PC-3 (cell line): Measurements from ENCODE around the gene GNPDA1. TPM values are rescaled to one million over a fixed set of nuclear protein-coding genes. Genes with fewer than 3 reads are reported as not detected.

Experiments
- ATAC-seq: fragments of 200-7000 bp; cut with Tn5 transposase; 2 replicates; pipeline ENCODE4 v1.9.1; 2020; ENCODE audit warnings: mild to moderate bottlenecking, moderate library complexity
- BruUV-seq: library from RNA; stranded (reverse); fragments of 400-500 nt; replicated peaks from 2 replicates; lab custom pipeline; 2021; lab: Mats Ljungman, UMichigan
- CTCF ChIA-PET: fragments of 300-600 bp; sonication (Branson Sonifier 250); formaldehyde crosslinking; loops from one replicate; lab custom pipeline; 2022; ENCODE audit warnings: antibody characterized with exemption; lab: Charles Lee
- POLR2A ChIA-PET: fragments of 300-600 bp; sonication (Branson Sonifier 250); formaldehyde crosslinking; loops from one replicate; lab custom pipeline; 2022; ENCODE audit warnings: antibody characterized with exemption; ENCODE audit not compliant: unreplicated experiment; lab: Charles Lee
- DNase-seq: peaks from one replicate; pipeline ENCODE4 v3.0.0-alpha.2; 2015
- H2AFZ ChIP-seq: fragments of 300-600 bp; sonication (generic); 2 replicates; pipeline ENCODE4 v1.6.0; 2016; ENCODE audit warnings: antibody characterized with exemption, low read length
- H3F3A ChIP-seq: fragments of 300-600 bp; sonication (generic); one replicate; pipeline ENCODE4 v1.6.0; 2017; ENCODE audit warnings: antibody characterized with exemption, low read length, control low read depth, mild to moderate bottlenecking; ENCODE audit not compliant: unreplicated experiment
- H3K27ac ChIP-seq: fragments of 300-600 bp; sonication (generic); 2 replicates; pipeline ENCODE4 v1.5.1; 2016; ENCODE audit warnings: mild to moderate bottlenecking, low read length
- H3K27me3 ChIP-seq: fragments of 300-600 bp; sonication (generic); 2 replicates; pipeline ENCODE4 v1.6.1; 2016; ENCODE audit warnings: low read length, mixed read lengths
- H3K36me3 ChIP-seq: fragments of 300-600 bp; sonication (generic); 2 replicates; pipeline ENCODE4 v1.6.1; 2016; ENCODE audit warnings: low read depth, mixed run types, low read length, mixed read lengths
- H3K4me1 ChIP-seq: fragments of 300-600 bp; sonication (generic); 2 replicates; pipeline ENCODE4 v1.5.1; 2016; ENCODE audit warnings: low read length; ENCODE audit not compliant: insufficient read depth
- H3K4me2 ChIP-seq: fragments of 300-600 bp; sonication (generic); 2 replicates; pipeline ENCODE4 v1.6.0; 2016; ENCODE audit warnings: low read length
- H3K4me3 ChIP-seq: fragments of 300-600 bp; sonication (generic); 2 replicates; pipeline ENCODE4 v1.5.1; 2016; ENCODE audit warnings: mild to moderate bottlenecking, low read length, mixed read lengths
- H3K79me2 ChIP-seq: fragments of 300-600 bp; sonication (generic); 2 replicates; pipeline ENCODE4 v1.6.1; 2017; ENCODE audit warnings: low read length, mixed read lengths
- H3K9ac ChIP-seq: fragments of 300-600 bp; sonication (generic); 2 replicates; pipeline ENCODE4 v1.6.0; 2016; ENCODE audit warnings: mild to moderate bottlenecking, low read length
- H3K9me2 ChIP-seq: fragments of 300-600 bp; sonication (generic); replicated peaks from 2 replicates; pipeline ENCODE4 v1.6.1; 2016; ENCODE audit warnings: mixed run types, low read length, mixed read lengths
- H3K9me3 ChIP-seq: fragments of 300-600 bp; sonication (generic); 2 replicates; pipeline ENCODE4 v1.6.1; 2016; ENCODE audit warnings: low read length, mixed read lengths
- H4K20me1 ChIP-seq: fragments of 300-600 bp; sonication (generic); 2 replicates; pipeline ENCODE4 v1.6.1; 2016; ENCODE audit warnings: low read length, mixed read lengths
- CTCF ChIP-seq: fragments of 300-600 bp; sonication (generic); conservative IDR thresholded peaks from 2 replicates; pipeline ENCODE4 v1.5.1; 2017; ENCODE audit warnings: antibody characterized with exemption, low read depth, mild to moderate bottlenecking, low read length
- EZH2 ChIP-seq: fragments of 300-600 bp; sonication (generic); IDR thresholded peaks from one replicate; pipeline ENCODE4 v1.6.1; 2017; ENCODE audit warnings: antibody characterized with exemption, mild to moderate bottlenecking, low read length; ENCODE audit not compliant: unreplicated experiment
- EZH2phosphoT487 ChIP-seq: fragments of 300-600 bp; sonication (generic); IDR thresholded peaks from 2 replicates; pipeline ENCODE4 v1.6.1; 2018; ENCODE audit warnings: mild to moderate bottlenecking, antibody characterized with exemption, low read length, borderline replicate concordance
- intact Hi-C: fragments of 100-400 bp; cut with micrococcal nuclease; formaldehyde crosslinking; loops from 2 replicates; pipeline ENCODE4 v1.9.0; 2023
- total RNA-seq: library from RNA; depleted of rRNA; stranded (reverse); fragments of >200 nt; gene quantifications from 2 replicates; pipeline ENCODE4 v1.2.3, GENCODE V29; 2014

The GNPDA1 gene
- total RNA-seq, 1 experiment from 2014 or later, result 34.7 TPM

DNA sequence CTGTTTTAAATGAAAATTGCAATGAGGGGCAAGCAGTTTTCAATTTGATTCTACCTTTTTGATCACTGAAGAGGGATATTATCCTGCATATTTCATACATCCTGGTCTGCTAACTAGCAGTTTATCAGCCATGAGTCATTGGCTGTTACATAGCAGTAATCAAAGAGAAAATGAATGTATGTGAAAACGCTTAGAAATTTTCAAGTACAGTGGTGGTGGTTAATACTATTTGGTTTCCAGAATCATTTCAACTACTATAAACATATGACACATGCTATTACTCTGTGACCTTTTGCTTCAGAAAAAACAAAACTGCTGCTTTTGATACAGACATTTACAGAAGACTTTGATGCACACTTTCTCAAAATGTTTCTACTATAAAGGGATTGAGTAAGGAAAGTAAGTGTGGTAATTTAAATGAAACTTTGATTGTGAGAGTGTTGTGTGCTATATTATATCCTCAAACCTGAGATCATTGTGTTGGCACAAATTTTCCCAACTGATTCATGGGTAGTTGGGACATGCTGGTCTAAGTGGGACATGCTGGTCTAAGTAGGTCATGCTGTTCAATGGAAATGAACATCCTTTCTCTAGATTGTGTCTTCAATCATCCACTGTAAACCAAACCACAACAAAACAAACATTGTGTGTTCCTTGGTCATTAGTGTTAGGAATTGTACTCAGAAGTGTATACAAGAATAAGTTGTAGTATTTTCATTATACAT lies 38.8 kb downstream of the GNPDA1 start:
- H3K36me3 ChIP-seq, result peaks cover 27% of the 10 kb centered on the region
- POLR2A ChIA-PET, result no interaction called here
- peaks cover 29% of the 10 kb centered on the region for H3K4me1 ChIP-seq
- DNase-seq (peak; percentile 52), ATAC-seq (peak; percentile 37)
- no peak overlapping the region for H2AFZ ChIP-seq
- peak overlapping the region; percentile 45 for H3K27ac ChIP-seq
- CTCF ChIA-PET, result no interaction called here
- no peaks in the 10 kb centered on the region for H3K27me3 ChIP-seq
- no TSS peak for BruUV-seq
- no peak overlapping the region for H3K9ac ChIP-seq
- H3K79me2 ChIP-seq, result peaks cover 48% of the 10 kb centered on the region
- intact Hi-C loops, result no loop called here
- no peaks in the 10 kb centered on the region for H3K9me2 ChIP-seq
- H3K4me3 ChIP-seq, result no peak overlapping the region
- H3F3A ChIP-seq, result no peaks in the 10 kb centered on the region
- TF ChIP-seq EZH2, result no peak
- no peaks in the 10 kb centered on the region for H3K9me3 ChIP-seq
- peak overlapping the region; percentile 43 for H3K4me2 ChIP-seq
- H4K20me1 ChIP-seq, result no peaks in the 10 kb centered on the region

- POLR2A ChIA-PET, result interaction anchor here (0.7 to 1.0 kb wide), 2 partner anchors 46 to 150 kb away, joined by 3 read pairs; partner anchors contain the start of gene DELE1
- Histone ChIP-seq H3K4me3 (peak overlapping the region; percentile 78), H3F3A (no peaks in the 10 kb centered on the region), H3K4me1 (peaks cover 32% of the 10 kb centered on the region), H3K27me3 (no peaks in the 10 kb centered on the region), H3K79me2 (peaks cover 44% of the 10 kb centered on the region), H3K9me3 (no peaks in the 10 kb centered on the region), H4K20me1 (no peaks in the 10 kb centered on the region), H3K27ac (no peak overlapping the region), H2AFZ (no peak overlapping the region), H3K9me2 (no peaks in the 10 kb centered on the region), H3K36me3 (peaks cover 7% of the 10 kb centered on the region), H3K9ac (peak overlapping the region; percentile 90), H3K4me2 (peak overlapping the region; percentile 74)
- DNase-seq (peak; percentile 16), ATAC-seq (no peak)
- no TSS peak for BruUV-seq
- TF ChIP-seq EZH2phosphoT487 (no peak), CTCF (no peak)
- CTCF ChIA-PET, result interaction anchor here (0.6 to 1.4 kb wide), 3 partner anchors 278 to 675 kb away, joined by 3 to 4 read pairs (median 3); no protein-coding TSS in a partner anchor
- intact Hi-C loops, result loop anchor here (2.0 kb wide), 1 partner anchor 277 kb away; no protein-coding TSS in a partner anchor
Measured at GRCh38 chr5:141969783-141970771, 42.8 kb downstream of the GNPDA1 start.
